ENCODE measurements around the gene NPIPB9.
"Not testable (repeated sequence)": the region's sequence is repeated elsewhere in the genome, so short reads cannot be mapped to it uniquely, and the experiment has no call there.

NPIPB9 gene

GRCh38 chr16:28751487-28751886 lies at the start of gene NPIPB9:
NPIPB9 (plus strand) TSS chr16:28751787.
- DNase-seq (ENCODE audit: low read depth), result not testable (repeated sequence)

GRCh38 chr16:28704246-28704645 lies 47.3 kb upstream of the NPIPB9 start:
- not testable (repeated sequence) for DNase-seq (ENCODE audit: low read depth)

GRCh38 chr16:28711220-28712083 lies 40.1 kb upstream of the NPIPB9 start, which contains the start of gene EIF3C:
EIF3C (plus strand) TSS chr16:28711464; CDS start chr16:28711687, 223 bp downstream.
- DNase-seq (ENCODE audit: low read depth), result not testable (repeated sequence)

- DNase-seq (ENCODE audit: low read depth), result not testable (repeated sequence)
These were observed 28.5 kb upstream of the NPIPB9 start for GRCh38 chr16:28722852-28723650.

GRCh38 chr16:28731253-28731652 lies 20.3 kb upstream of the NPIPB9 start:
- not testable (repeated sequence) for DNase-seq (ENCODE audit: low read depth)

GRCh38 chr16:28732455-28733124 lies 19.0 kb upstream of the NPIPB9 start:
- DNase-seq (ENCODE audit: low read depth), result not testable (repeated sequence)

- DNase-seq (ENCODE audit: low read depth), result not testable (repeated sequence)
These were observed 11.8 kb upstream of the NPIPB9 start for GRCh38 chr16:28739787-28740186.

- DNase-seq (ENCODE audit: low read depth), result not testable (repeated sequence)
These were observed 11.0 kb upstream of the NPIPB9 start for GRCh38 chr16:28740631-28741030.

- not testable (repeated sequence) for DNase-seq (ENCODE audit: low read depth)
These were observed 10.3 kb upstream of the NPIPB9 start for GRCh38 chr16:28741295-28741694.

GRCh38 chr16:28746618-28747350 lies 4.8 kb upstream of the NPIPB9 start:
- DNase-seq (ENCODE audit: low read depth), result not testable (repeated sequence)

- not testable (repeated sequence) for DNase-seq (ENCODE audit: low read depth)
These were observed 1.6 kb upstream of the NPIPB9 start for GRCh38 chr16:28749997-28750465.

- not testable (repeated sequence) for DNase-seq (ENCODE audit: low read depth)
These were observed 1.0 kb upstream of the NPIPB9 start for GRCh38 chr16:28750469-28751067.

GRCh38 chr16:28781697-28782096 lies 30.1 kb downstream of the NPIPB9 start:
- DNase-seq (ENCODE audit: low read depth), result not testable (repeated sequence)

- DNase-seq (ENCODE audit: low read depth), result not testable (repeated sequence)
These were observed 30.8 kb downstream of the NPIPB9 start for GRCh38 chr16:28782357-28782756.

- DNase-seq (ENCODE audit: low read depth), result peak; percentile 66
These were observed 50.8 kb downstream of the NPIPB9 start for GRCh38 chr16:28802235-28803019.

- not testable (repeated sequence) for DNase-seq (ENCODE audit: low read depth)
These were observed 56.0 kb downstream of the NPIPB9 start for GRCh38 chr16:28807445-28808120.

GRCh38 chr16:28820016-28820415 lies 68.4 kb downstream of the NPIPB9 start:
- peak; percentile 22 for DNase-seq (ENCODE audit: low read depth)

- not testable (repeated sequence) for DNase-seq (ENCODE audit: low read depth)
These were observed 69.0 kb downstream of the NPIPB9 start for GRCh38 chr16:28820546-28820945.

GRCh38 chr16:28821874-28822519 lies 70.4 kb downstream of the NPIPB9 start:
- DNase-seq (ENCODE audit: low read depth), result no peak

Data from iris pigment epithelial cell (primary cell).